H1 (cell line): ENCODE results near the gene LIMA1. TPM values are rescaled to one million over a fixed set of nuclear protein-coding genes. Genes with fewer than 3 reads are reported as not detected.
"Not testable (repeated sequence)": the region's sequence is repeated elsewhere in the genome, so short reads cannot be mapped to it uniquely, and the experiment has no call there.

Source experiments
- CTCF ChIA-PET: fragments of 300-600 bp; sonication (Branson Sonifier 250); formaldehyde crosslinking; loops from one replicate; lab custom pipeline; 2021; ENCODE audit not compliant: partially characterized antibody; lab: Charles Lee
- POLR2A ChIA-PET: fragments of 300-600 bp; sonication (Branson Sonifier 250); formaldehyde crosslinking; loops from one replicate; lab custom pipeline; 2021; ENCODE audit warnings: inconsistent platforms; ENCODE audit not compliant: partially characterized antibody; lab: Charles Lee
- DNase-seq, 2 experiments: peaks; one replicate each; pipeline versions ENCODE4 v3.0.0 to v3.0.0-alpha.2; 2010 to 2022; ENCODE audit warnings: low spot score in 2 of 2, low read depth in 1 of 2, mixed read lengths in 1 of 2
- FAIRE-seq: peaks from 2 replicates; lab custom pipeline; 2011; peaks lifted over from hg19 to GRCh38; lab: Jason Lieb, UNC
- H2AFZ ChIP-seq: 2 replicates; pipeline ENCODE4 v1.8.1; 2012; ENCODE audit warnings: low read length, inconsistent platforms
- H2AK5ac ChIP-seq: 2 replicates; pipeline ENCODE4 v1.6.1; 2013; ENCODE audit warnings: low read depth, low read length
- H2BK120ac ChIP-seq: replicated peaks from 2 replicates; pipeline ENCODE3; 2013; ENCODE audit warnings: low read depth, low read length, inconsistent platforms
- H2BK12ac ChIP-seq: 2 replicates; pipeline ENCODE4 v1.6.1; 2013; ENCODE audit warnings: low read depth, low read length
- H2BK15ac ChIP-seq: 2 replicates; pipeline ENCODE4 v1.6.1; 2013; ENCODE audit warnings: low read length
- H2BK20ac ChIP-seq: 2 replicates; pipeline ENCODE4 v1.6.1; 2013; ENCODE audit warnings: low read length
- H2BK5ac ChIP-seq: 2 replicates; pipeline ENCODE4 v1.6.1; 2013; ENCODE audit warnings: low read depth, low read length
- H3K14ac ChIP-seq: 2 replicates; pipeline ENCODE4 v1.6.1; 2013; ENCODE audit warnings: inconsistent platforms; ENCODE audit not compliant: insufficient read length
- H3K18ac ChIP-seq: 2 replicates; pipeline ENCODE4 v1.6.1; 2013; ENCODE audit warnings: low read length; ENCODE audit errors: extremely low read depth
- H3K23ac ChIP-seq: 2 replicates; pipeline ENCODE4 v1.6.1; 2013; ENCODE audit warnings: inconsistent platforms; ENCODE audit not compliant: insufficient read length
- H3K23me2 ChIP-seq: 2 replicates; pipeline ENCODE4 v1.6.1; 2013; ENCODE audit warnings: low read depth, low read length
- H3K27ac ChIP-seq: 2 replicates; pipeline ENCODE4 v1.6.1; 2011; ENCODE audit warnings: low read depth, low read length, inconsistent platforms
- H3K27me3 ChIP-seq, 4 experiments: replicated peaks in 1 of 4; 1 replicate in 1 of 4; 2 replicates in 3 of 4; pipeline versions ENCODE4 v1.6.1 to v1.8.1; 2011 to 2013; ENCODE audit warnings: low read length in 3 of 4, mild to moderate bottlenecking in 3 of 4, inconsistent platforms in 2 of 4, mixed read lengths in 2 of 4, moderate library complexity in 1 of 4; ENCODE audit not compliant: control insufficient read depth in 3 of 4, insufficient read depth in 3 of 4; ENCODE audit errors: extremely low read depth in 1 of 4
- H3K36me3 ChIP-seq, 4 experiments: 2 replicates each; pipeline versions ENCODE4 v1.6.1 to v1.8.1; 2011 to 2013; ENCODE audit warnings: mild to moderate bottlenecking in 4 of 4, low read length in 3 of 4, moderate library complexity in 2 of 4, control low read depth in 1 of 4, inconsistent platforms in 1 of 4; ENCODE audit not compliant: insufficient read depth in 4 of 4, control insufficient read depth in 2 of 4
- H3K4ac ChIP-seq: replicated peaks from 2 replicates; pipeline ENCODE3; 2013; ENCODE audit warnings: low read length, low read depth, mixed read lengths, inconsistent platforms; ENCODE audit not compliant: insufficient read length
- H3K4me1 ChIP-seq, 4 experiments: replicated peaks in 1 of 4; 1 replicate in 1 of 4; 2 replicates in 3 of 4; pipeline versions ENCODE4 v1.6.1 to v1.8.1; 2011 to 2013; ENCODE audit warnings: low read length in 3 of 4, inconsistent platforms in 2 of 4, mixed read lengths in 1 of 4; ENCODE audit not compliant: insufficient read depth in 4 of 4, control insufficient read depth in 3 of 4
- H3K4me2 ChIP-seq, 2 experiments: 2 replicates each; pipeline versions ENCODE4 v1.6.1 to v1.8.1; 2011 to 2013; ENCODE audit warnings: low read depth in 2 of 2, low read length in 2 of 2, control low read depth in 1 of 2, inconsistent platforms in 1 of 2, mild to moderate bottlenecking in 1 of 2; ENCODE audit not compliant: insufficient read depth in 1 of 2
- H3K4me3 ChIP-seq, 4 experiments: fragments of 200-600, 300-600 bp in 1 of 4; sonication (generic), shearing (Covaris generic), sonication (Bioruptor Twin) in 1 of 4; 2 replicates each; pipeline versions ENCODE4 v1.5.1 to v1.8.1; 2011 to 2016; ENCODE audit warnings: low read length in 4 of 4, low read depth in 3 of 4, control low read depth in 2 of 4, inconsistent platforms in 2 of 4, mild to moderate bottlenecking in 2 of 4, mixed read lengths in 1 of 4, moderate library complexity in 1 of 4; ENCODE audit not compliant: insufficient read depth in 2 of 4; ENCODE audit errors: extremely low read depth in 1 of 4
- H3K56ac ChIP-seq: replicated peaks from 2 replicates; pipeline ENCODE3; 2013; ENCODE audit warnings: low read depth, mild to moderate bottlenecking, mixed read lengths, low read length, inconsistent platforms; ENCODE audit not compliant: insufficient read length
- H3K79me1 ChIP-seq: 2 replicates; pipeline ENCODE4 v1.6.1; 2013; ENCODE audit warnings: low read depth, low read length, control low read depth
- H3K79me2 ChIP-seq, 2 experiments: 2 replicates each; pipeline versions ENCODE4 v1.6.1 to v1.8.1; 2012 to 2013; ENCODE audit warnings: low read length in 2 of 2, mild to moderate bottlenecking in 2 of 2, inconsistent platforms in 1 of 2; ENCODE audit not compliant: insufficient read depth in 2 of 2, control insufficient read depth in 1 of 2
- H3K9ac ChIP-seq, 4 experiments: replicated peaks in 1 of 4; 1 replicate in 1 of 4; 2 replicates in 3 of 4; pipeline versions ENCODE4 v1.6.1 to v1.8.1; 2011 to 2013; ENCODE audit warnings: low read depth in 3 of 4, low read length in 3 of 4, control low read depth in 2 of 4, mild to moderate bottlenecking in 2 of 4, moderate library complexity in 2 of 4, inconsistent platforms in 1 of 4; ENCODE audit errors: extremely low read depth in 1 of 4
- H3K9me3 ChIP-seq, 2 experiments: 2 replicates each; pipeline versions ENCODE4 v1.6.1 to v1.8.1; 2012 to 2013; ENCODE audit warnings: mild to moderate bottlenecking in 2 of 2, moderate library complexity in 2 of 2, control low read depth in 1 of 2, inconsistent platforms in 1 of 2, low read depth in 1 of 2, low read length in 1 of 2, mixed read lengths in 1 of 2; ENCODE audit not compliant: insufficient read depth in 2 of 2
- H4K20me1 ChIP-seq, 2 experiments: replicated peaks in 1 of 2; 2 replicates each; pipeline versions ENCODE3 to v1.8.1; 2011 to 2013; ENCODE audit warnings: inconsistent platforms in 2 of 2, low read length in 2 of 2, mild to moderate bottlenecking in 1 of 2; ENCODE audit not compliant: insufficient read depth in 2 of 2, control insufficient read depth in 1 of 2
- H4K5ac ChIP-seq: 2 replicates; pipeline ENCODE4 v1.6.1; 2013; ENCODE audit warnings: low read length, low read depth, mixed read lengths, inconsistent platforms; ENCODE audit not compliant: insufficient read length
- H4K8ac ChIP-seq: 2 replicates; pipeline ENCODE4 v1.8.0; 2013; ENCODE audit warnings: mild to moderate bottlenecking, moderate library complexity, low read length, inconsistent platforms; ENCODE audit not compliant: insufficient read depth; ENCODE audit errors: extremely low read depth
- H4K91ac ChIP-seq: replicated peaks from 2 replicates; pipeline ENCODE3; 2013; ENCODE audit warnings: low read length, mixed read lengths, inconsistent platforms; ENCODE audit not compliant: insufficient read length
- WGBS, 2 experiments: shearing (Covaris generic) in 1 of 2; methylation state at CpG; one replicate each; pipeline versions ENCODE4 v1.1.6 to v1.1.7; 2013 to 2015; ENCODE audit warnings: low lambda C conversion rate in 2 of 2, mixed read lengths in 2 of 2, inconsistent platforms in 1 of 2, low coverage in 1 of 2, missing lambda C conversion rate in 1 of 2; ENCODE audit not compliant: insufficient replicate concordance in 2 of 2, insufficient coverage in 1 of 2, insufficient read length in 1 of 2; ENCODE audit errors: extremely low coverage in 1 of 2, missing lambda C conversion rate in 1 of 2; 5-methylcytosine and 5-hydroxymethylcytosine counted together
- polyA plus RNA-seq, 7 experiments: library from polyadenylated mRNA; depleted of rRNA in 3 of 7; stranded (reverse) in 5 of 7; unstranded in 2 of 7; fragments of >200 nt in 5 of 7; fragments of 200-250 nt in 2 of 7; gene quantifications; 1 replicate in 5 of 7; 2 replicates in 1 of 7; 4 replicates in 1 of 7; pipeline versions ENCODE4 v1.2.1 to v1.2.3, GENCODE V29; 2011 to 2013; ENCODE audit warnings: missing spikeins in 2 of 7, mixed read lengths in 2 of 7
- total RNA-seq: library from RNA; stranded (reverse); fragmentation: NEBNext Ultra II Directional; extraction: Animal tissue kit (Norgen Biotek cat#: 25700); gene quantifications from 2 replicates; pipeline ENCODE4 v1.2.1, GENCODE V29; 2021

LIMA1 gene
- total and polyA plus RNA-seq, 2 of the 8 experiments (the other 6 are each of a cell fraction or from before 2014, with no cell fraction given), result 12.7 to 47.6 TPM

- not testable (repeated sequence) for H3K4me3 ChIP-seq, H3K79me1 ChIP-seq, H2BK20ac ChIP-seq, H3K27ac ChIP-seq, H2BK5ac ChIP-seq, H3K23ac ChIP-seq, H2AK5ac ChIP-seq, H3K4me2 ChIP-seq, H2AFZ ChIP-seq, H3K79me2 ChIP-seq, H2BK120ac ChIP-seq, H3K9me3 ChIP-seq, H4K91ac ChIP-seq, FAIRE-seq, H3K18ac ChIP-seq, H3K23me2 ChIP-seq, H3K4me1 ChIP-seq, H2BK15ac ChIP-seq, H3K27me3 ChIP-seq, H2BK12ac ChIP-seq, H4K20me1 ChIP-seq, H4K5ac ChIP-seq, H3K36me3 ChIP-seq, H3K14ac ChIP-seq, DNase-seq, H4K8ac ChIP-seq, H3K4ac ChIP-seq, H3K56ac ChIP-seq, H3K9ac ChIP-seq
- WGBS, 2 experiments, result 97% methylated on average over 5 of the region's 5 CpGs; no CpG with 5 or more reads in 1 of the 2 experiments
- POLR2A ChIA-PET, result interaction anchor here (1.0 kb wide), 2 partner anchors 12 to 243 kb away, joined by 3 to 4 read pairs; no protein-coding TSS in a partner anchor
- CTCF ChIA-PET, result interaction anchor here (1.3 kb wide), 1 partner anchor 153 kb away, joined by 4 read pairs; no protein-coding TSS in a partner anchor
Observed at GRCh38 chr12:50328664-50329063, 45.3 kb upstream of the LIMA1 start.
